ENCODE data around the gene ASB3.

GRCh38 chr2:53765767-53766166, 21.0 kb downstream of the ASB3 start:
- TF ChIP-seq, protein P1, sequence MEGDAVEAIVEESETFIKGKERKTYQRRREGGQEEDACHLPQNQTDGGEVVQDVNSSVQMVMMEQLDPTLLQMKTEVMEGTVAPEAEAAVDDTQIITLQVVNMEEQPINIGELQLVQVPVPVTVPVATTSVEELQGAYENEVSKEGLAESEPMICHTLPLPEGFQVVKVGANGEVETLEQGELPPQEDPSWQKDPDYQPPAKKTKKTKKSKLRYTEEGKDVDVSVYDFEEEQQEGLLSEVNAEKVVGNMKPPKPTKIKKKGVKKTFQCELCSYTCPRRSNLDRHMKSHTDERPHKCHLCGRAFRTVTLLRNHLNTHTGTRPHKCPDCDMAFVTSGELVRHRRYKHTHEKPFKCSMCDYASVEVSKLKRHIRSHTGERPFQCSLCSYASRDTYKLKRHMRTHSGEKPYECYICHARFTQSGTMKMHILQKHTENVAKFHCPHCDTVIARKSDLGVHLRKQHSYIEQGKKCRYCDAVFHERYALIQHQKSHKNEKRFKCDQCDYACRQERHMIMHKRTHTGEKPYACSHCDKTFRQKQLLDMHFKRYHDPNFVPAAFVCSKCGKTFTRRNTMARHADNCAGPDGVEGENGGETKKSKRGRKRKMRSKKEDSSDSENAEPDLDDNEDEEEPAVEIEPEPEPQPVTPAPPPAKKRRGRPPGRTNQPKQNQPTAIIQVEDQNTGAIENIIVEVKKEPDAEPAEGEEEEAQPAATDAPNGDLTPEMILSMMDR (IDR thresholded peaks at IDR 0.05; ENCODE audit: low read length) = no peak
- no peak for TF ChIP-seq EZH2 (optimal IDR thresholded peaks at IDR 0.05; ENCODE audit: low read depth, low read length)

Measured in MM.1S (cell line).